GM21529 (cell line): ENCODE measurements around the gene LSM7.

Experiments
- ATAC-seq: cut with Tn5 transposase; IDR thresholded peaks from one replicate; pipeline ENCODE4 v1.9.1; 2021; ENCODE audit not compliant: unreplicated experiment

Gene LSM7

DNA sequence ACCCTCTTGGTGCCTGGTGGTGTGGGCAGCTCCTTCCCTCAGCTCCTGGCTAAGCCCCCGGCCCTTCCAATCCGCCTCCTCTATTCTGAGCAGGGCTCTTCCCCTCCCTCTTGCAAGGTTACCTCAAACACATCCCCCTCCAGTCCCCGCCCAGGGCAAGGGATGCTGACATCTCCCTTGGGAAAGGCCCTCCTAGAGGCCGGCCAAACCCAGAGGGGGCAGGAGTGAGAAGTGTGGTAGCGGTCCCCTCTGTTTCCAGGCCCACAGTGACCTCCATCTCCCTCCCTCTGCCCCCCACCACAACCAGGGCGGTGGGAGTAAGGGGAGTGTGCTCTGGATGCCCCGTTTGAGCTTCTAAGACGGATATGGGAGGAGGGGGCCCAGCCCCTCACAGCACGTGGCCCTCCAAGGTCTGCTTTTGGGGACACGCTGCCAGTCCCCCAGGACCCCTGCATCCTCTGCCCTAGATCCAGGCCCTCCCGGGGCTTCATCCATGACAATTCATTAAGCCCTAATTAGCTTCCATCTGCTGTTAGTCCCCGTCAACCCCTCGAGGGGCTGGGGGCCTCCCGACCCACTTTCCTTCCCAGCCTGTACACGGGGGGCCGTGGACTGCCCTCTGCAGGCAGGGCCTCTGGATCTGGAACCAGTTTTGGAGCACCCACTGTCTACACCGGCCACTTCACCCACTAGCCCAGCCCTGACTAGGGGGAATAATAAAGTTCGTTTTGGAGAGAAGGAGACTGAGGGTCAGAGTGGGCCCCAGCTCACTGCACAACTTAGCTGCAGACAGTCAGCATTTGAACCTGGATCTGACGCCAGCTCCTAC lies 22.7 kb downstream of the LSM7 start:
- no peak for ATAC-seq

GRCh38 chr19:2303211-2303798 lies 25.1 kb downstream of the LSM7 start:
- ATAC-seq, result no peak

GRCh38 chr19:2302319-2303210 lies 25.8 kb downstream of the LSM7 start:
- ATAC-seq, result no peak

DNA sequence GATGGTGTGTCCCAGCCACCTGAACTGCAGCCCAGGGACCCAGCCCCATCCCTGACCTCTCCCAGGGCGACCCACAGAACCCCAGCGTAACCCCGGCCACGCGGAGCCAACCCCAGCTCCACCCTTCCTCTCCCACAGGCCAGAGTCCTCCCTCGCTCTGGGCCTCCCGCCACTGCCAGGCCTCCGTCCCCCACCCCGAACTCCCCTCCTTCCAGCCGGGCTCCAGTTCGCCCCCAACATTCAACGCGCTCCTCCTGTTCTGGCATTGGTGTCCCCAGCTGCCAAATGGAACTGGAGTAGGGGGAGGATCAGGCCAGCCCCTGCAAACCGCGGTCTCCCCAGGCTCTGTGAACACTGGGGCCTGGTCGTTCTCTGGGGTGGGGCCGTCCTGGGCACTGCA lies 27.9 kb downstream of the LSM7 start:
- no peak for ATAC-seq

GRCh38 chr19:2296141-2296540 lies 32.2 kb downstream of the LSM7 start:
- no peak for ATAC-seq

DNA sequence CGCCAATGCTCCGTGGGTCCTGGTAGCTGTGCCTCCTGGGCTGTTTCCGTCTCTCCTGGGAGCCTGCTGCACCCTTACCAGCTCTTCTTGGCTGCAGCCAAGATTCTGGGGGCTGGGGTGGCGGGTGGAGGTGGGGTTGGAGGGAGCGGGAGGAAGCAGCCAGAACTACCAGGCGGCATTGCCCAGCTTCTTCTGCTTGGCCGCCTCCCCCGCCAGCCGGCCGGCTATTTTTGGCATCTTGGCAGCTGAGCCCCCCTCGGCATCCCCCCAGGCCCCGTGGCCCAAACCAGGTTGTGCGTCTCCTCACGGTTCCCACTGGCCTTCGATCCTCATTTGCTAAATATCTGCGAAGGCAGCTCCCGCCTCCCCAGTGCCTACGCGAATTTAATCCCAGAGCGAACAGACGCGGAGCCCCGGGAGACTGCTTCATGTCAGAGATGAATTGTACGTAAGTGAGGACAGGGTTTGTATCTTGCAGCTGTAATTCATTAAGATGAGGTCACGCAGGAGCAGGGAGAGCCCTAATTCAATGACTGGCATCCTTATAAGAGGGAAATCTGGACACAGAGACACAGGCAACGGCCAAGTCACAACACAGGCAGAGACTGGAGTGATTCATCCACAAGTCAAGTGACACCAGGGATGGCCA lies 33.6 kb downstream of the LSM7 start:
- no peak for ATAC-seq

DNA sequence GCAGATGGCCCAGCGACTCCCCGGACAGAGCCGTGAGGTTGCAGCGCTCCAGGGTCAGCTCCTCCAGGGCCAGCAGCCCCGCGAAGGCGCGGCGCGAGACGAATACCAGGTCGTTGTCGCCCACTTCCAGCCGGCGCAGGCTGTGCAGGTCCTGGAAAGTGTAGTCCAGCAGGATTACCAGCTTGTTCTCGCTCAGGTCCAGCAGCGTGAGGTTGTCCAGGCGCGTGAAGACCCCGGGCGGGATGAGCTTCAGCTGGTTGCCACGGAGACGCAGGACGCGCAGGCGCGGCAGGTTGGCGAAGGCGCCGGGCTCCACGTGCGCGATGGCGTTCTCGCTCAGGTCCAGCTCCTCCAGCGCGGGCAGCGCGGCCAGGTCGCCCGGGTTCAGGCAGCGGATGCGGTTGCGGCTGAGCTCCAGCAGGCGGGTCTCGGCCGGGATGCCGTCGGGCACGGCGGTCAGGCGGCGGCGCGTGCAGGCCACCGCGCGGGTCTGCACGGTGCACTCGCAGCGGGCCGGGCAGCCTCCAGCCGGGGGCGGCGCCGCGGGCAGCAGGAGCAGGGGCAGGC lies 37.1 kb downstream of the LSM7 start:
- ATAC-seq, result no peak

- no peak for ATAC-seq
Measured at GRCh38 chr19:2290441-2291184, 37.8 kb downstream of the LSM7 start.

DNA sequence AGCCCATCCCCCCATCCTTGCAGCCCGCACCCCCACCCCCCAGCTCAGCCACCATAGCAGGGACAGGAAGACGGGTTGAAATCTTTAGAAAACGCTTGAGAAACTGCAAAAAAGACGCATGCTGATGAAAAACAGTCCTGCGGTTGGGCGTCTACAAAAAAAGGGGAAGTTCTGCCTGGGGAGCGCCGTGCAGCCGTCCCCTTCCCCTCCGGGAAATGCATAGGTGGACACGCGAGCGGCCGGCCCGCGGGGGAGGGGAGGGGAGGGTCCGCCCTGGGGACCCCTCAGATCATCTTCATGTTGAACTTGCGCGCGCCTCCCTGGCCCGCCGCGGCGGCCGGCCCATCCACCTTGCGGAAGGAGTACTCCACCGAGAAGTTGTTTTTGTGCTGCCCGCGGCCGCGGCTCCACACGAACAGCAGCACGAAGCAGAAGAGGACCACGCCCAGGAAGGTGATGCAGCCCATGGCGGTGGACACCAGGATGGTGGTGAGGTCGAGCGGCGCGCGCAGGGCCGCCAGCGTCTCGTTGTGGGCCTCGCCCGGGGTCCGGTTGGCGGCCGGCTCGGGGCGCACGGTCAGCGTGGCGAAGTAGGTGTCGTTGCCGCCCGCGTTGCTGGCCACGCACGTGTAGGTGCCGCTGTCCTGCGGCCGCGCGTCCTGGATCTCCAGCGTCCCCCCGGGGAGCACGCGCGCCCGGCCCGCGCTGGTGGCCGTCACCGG lies 38.5 kb downstream of the LSM7 start:
- no peak for ATAC-seq

- no peak for ATAC-seq
Measured at GRCh38 chr19:2288818-2289713, 39.3 kb downstream of the LSM7 start.

DNA sequence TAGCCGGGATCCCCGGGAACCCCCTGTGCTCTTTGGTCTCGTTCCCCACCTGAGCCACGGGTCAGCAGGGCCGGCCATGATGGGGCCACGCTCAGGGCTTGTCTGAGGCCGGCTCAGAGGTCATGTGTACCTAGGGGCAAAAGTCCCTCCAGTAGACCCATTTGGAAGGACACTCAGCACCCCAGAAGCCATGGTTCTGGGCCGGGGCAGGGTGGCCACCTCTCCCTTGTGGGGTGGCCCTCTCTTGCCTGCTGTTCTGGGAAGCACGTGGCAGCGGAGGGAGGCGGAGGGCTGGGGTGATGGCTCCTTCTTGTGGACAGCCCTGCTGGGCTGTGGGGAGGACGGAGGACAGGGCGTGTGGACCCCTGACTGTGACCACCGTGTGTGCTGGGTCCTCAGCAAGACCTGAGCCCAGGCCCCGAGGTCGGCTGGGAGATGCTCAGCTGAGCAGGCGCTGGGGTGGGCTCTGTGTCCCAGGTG lies 40.0 kb downstream of the LSM7 start:
- ATAC-seq, result no peak

DNA sequence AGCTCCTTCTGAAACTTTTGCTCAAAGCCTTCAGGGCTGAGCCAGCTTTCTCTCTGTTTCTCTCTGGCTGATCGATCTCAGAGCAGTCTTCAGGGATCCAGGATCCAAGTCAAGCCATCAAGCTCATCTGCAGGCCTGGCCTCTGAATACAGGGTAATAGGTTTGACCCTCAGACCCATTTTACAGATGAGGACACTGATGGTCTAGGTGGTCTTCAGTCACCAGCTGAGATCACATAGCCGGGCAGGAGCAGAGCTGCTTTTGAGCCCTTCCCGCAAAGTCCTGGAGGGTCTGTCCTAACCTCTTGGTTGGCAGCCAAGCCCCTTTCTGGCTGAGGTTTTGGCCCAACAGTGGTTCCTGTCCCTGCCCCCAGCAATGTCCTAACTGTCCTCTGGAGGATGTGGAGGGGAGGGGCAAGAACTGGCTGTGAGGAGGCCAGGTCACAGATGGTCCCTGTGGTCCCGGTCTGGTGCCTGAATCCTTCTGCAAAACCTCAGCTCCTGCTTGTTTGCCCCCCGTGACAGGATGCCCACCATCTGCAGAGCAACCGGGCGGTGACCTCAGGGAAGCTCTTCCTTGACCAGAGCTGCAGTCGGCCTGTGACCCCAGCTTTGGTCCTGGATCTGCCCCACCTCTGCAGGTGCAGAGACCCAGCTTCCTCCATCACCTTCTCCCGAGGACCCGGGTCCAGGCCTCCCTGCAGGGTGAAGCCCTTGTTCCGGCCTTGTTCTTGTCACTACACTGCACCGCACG lies 40.6 kb downstream of the LSM7 start:
- ATAC-seq, result no peak

DNA sequence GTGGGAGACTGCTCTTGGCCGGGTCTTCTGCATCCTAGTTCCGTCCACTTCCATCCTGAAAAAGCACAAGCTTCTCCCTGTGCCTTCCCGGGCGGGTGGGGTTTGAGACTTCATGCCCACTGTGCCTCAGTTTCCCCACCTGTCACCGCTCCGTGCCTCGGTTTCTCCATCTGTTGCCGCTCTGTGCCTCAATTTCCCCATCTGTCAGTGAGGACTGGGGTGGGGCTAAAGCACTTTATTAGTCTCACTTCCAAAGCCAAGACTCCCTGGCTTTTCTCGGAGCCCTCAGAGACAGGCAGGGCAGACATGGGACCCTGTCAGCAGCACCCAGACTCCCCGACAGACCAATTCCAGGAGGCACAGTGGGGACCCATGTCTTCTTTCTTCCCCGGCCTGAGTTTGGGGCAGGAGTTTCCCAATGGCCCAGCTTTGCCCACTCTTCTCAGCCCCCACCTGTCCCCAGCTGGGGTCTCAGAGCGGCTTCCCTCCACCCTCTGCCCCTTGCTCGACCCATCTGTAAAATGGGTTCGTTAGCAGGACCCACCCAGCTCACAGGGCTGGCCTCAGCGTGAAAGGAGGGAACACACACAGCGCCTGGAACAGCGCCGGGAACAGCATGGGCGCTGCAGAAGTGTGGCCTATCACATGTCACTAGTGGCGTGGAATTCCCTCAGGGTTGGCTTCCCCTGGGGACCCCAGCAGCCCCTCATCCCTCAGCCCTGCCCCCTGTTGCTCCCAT lies 41.8 kb downstream of the LSM7 start:
- no peak for ATAC-seq

DNA sequence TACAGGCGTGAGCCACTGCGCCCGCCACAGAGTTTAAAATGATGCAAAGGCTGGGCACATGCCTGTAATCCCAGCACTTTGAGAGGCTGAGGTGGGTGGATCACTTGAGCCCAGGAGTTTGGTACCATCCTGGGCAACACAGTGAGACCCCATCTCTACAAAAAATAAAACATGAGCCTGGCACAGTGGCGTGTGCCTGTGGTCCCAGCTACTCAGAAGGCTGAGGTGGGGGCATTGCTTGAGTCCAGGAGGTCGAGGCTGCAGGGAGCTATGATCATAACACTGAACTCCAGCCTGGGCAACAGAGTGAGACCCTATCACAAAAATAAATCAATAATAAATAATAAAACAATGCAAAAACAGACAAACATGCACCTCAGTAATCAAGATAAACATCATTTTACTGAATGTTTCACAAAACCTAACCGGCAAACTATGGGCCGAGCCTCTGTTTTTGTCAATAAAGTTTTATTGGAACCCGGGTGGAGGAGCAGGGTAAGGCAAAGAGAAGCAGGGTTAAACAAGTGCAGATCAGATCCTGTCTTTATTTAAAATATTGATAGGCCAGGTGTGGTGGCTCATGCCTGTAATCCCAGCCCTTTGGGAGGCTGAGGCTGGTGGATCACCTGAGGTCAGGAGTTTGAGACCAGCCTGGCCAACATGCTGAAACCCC lies 44.4 kb downstream of the LSM7 start:
- no peak for ATAC-seq

DNA sequence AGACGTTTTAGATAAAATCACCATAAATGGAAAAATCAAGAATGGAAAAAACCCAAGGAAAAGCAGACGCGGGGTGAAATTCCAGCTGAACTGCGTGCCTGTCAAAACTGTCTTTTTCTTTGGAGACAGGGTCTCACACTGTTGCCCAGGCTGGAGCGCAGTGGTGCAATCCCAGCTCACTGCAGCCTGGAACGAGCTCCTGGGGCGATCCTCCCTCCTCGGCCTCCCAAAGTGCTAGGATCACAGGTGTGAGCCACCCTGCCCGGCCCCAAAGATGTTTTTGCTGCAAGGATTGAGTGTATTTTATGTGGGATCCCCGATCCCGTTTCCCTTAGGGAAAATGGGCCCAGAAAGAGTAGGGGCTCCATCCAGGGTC lies 45.5 kb downstream of the LSM7 start:
- ATAC-seq, result no peak

DNA sequence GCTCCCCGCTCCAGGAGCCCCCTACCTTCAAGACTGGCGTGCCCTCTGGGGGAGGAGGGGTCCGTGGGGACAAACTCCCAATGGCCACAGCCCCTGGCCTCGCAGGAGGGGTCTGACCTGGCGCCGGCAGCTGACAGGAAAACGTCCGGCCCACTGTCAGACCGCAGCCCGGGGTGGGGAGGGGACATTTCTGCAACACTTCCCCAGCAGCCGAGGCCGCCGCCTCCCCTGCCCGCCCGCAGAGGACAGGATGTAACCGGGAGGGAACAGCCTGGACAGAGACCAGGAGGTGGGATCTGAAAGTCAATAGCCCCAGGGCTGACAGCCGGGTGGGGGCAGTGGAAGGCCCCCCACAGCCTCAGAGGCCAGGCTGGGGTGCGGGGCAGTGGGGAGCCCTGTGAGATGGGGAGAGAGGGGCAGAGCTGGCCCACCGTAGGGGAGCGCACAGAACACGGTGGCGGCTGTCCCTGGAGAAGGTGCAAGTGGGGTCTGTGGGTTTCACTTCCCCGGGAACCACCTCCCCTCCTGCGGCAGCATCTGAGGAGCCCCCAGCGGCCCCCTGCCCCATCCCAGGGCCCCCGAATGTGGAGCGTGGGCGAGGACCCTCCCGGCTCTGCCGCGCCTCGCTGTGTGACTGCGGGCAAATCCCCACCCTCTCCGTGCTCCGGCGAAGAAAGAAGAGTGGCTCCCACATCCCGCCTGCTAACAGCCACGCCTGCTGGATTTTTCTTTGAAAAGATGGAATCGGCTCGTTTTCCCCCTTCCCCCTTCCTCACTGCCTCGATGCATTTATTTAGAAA lies 46.1 kb downstream of the LSM7 start, which contains the start of gene PEAK3:
TSS of gene PEAK3 (minus strand) at position 114 of the 800 bp plus-strand sequence. CDS start 1,244 bp downstream, outside the sequence.
- ATAC-seq, result no peak
